Stimulated activated CD4-positive, alpha-beta T cell treated with anti-CD3 and anti-CD28 coated beads, Interleukin-4, amount 100 ng/mL, for 1 hour (primary cell): ENCODE data around the gene STK24.
A peak's percentile ranks its signal among the peaks of the same experiment; 100 is the strongest.

Experiments
- DNase-seq: peaks from one replicate; pipeline ENCODE4 v3.0.0-alpha.2; 2020

The STK24 gene

GRCh38 chr13:98486412-98486811 lies 90.5 kb downstream of the STK24 start:
- DNase-seq = no peak

GRCh38 chr13:98485561-98485960 lies 91.3 kb downstream of the STK24 start:
- no peak for DNase-seq

- DNase-seq = peak; percentile 56
Observed at GRCh38 chr13:98484289-98485219, 92.4 kb downstream of the STK24 start.

GRCh38 chr13:98483601-98484288 lies 93.2 kb downstream of the STK24 start:
- no peak for DNase-seq

- no peak for DNase-seq
Observed at GRCh38 chr13:98482476-98483444, 94.1 kb downstream of the STK24 start.

GRCh38 chr13:98480915-98481877 lies 95.7 kb downstream of the STK24 start:
- no peak for DNase-seq

- no peak for DNase-seq
Observed at GRCh38 chr13:98479496-98480003, 97.4 kb downstream of the STK24 start.

GRCh38 chr13:98478189-98479129 lies 98.4 kb downstream of the STK24 start:
- no peak for DNase-seq

- peak; percentile 80 for DNase-seq
Observed at GRCh38 chr13:98476538-98476966, 100.4 kb downstream of the STK24 start.

- peak; percentile 48 for DNase-seq
Observed at GRCh38 chr13:98476106-98476505, 100.8 kb downstream of the STK24 start.

- DNase-seq = no peak
Observed at GRCh38 chr13:98475522-98475921, 101.4 kb downstream of the STK24 start.

GRCh38 chr13:98474761-98475160 lies 102.1 kb downstream of the STK24 start:
- DNase-seq = no peak

GRCh38 chr13:98474292-98474691 lies 102.6 kb downstream of the STK24 start:
- DNase-seq = no peak

- DNase-seq = no peak
Observed at GRCh38 chr13:98473788-98474144, 103.1 kb downstream of the STK24 start.

GRCh38 chr13:98473135-98473787 lies 103.6 kb downstream of the STK24 start:
- no peak for DNase-seq

- no peak for DNase-seq
Observed at GRCh38 chr13:98471934-98472333, 105.0 kb downstream of the STK24 start.

GRCh38 chr13:98470920-98471319 lies 106.0 kb downstream of the STK24 start:
- DNase-seq = no peak

- DNase-seq = no peak
Observed at GRCh38 chr13:98468929-98469328, 108.0 kb downstream of the STK24 start.

- no peak for DNase-seq
Observed at GRCh38 chr13:98468361-98468760, 108.5 kb downstream of the STK24 start.
